Measurements from ENCODE around the gene SNX20. TPM values are rescaled to one million over a fixed set of nuclear protein-coding genes. Genes with fewer than 3 reads are reported as not detected.

SNX20 gene
- total and polyA plus RNA-seq, 10 of the 15 experiments (the other 5 are each of a cell fraction or from before 2014, with no cell fraction given), result 4.6 to 30.8 (median 21.9) TPM

- TF ChIP-seq BCLAF1 (IDR thresholded peaks at IDR 0.05), result no peak
- no peak for TF ChIP-seq ETV6 (conservative IDR thresholded peaks at IDR 0.05 in 1 of 2, IDR thresholded peaks at IDR 0.05 in 1 of 2; ENCODE audit: borderline replicate concordance in 1 of 2, low read depth in 1 of 2)
- TF ChIP-seq ESRRA (IDR thresholded peaks at IDR 0.05; ENCODE audit: low read length), result no peak
- TF ChIP-seq E2F8 (IDR thresholded peaks at IDR 0.05; ENCODE audit: low read depth, partially characterized antibody), result no peak
- TF ChIP-seq MEF2A (IDR thresholded peaks at IDR 0.05; ENCODE audit: insufficient read depth, low read depth, low read length), result no peak
- no peak for TF ChIP-seq IKZF2 (IDR thresholded peaks at IDR 0.05)
- no peak for TF ChIP-seq ZNF622 (IDR thresholded peaks at IDR 0.05)
- TF ChIP-seq CEBPZ (IDR thresholded peaks at IDR 0.05; ENCODE audit: low read depth, low read length), result no peak
- TF ChIP-seq, protein P1, sequence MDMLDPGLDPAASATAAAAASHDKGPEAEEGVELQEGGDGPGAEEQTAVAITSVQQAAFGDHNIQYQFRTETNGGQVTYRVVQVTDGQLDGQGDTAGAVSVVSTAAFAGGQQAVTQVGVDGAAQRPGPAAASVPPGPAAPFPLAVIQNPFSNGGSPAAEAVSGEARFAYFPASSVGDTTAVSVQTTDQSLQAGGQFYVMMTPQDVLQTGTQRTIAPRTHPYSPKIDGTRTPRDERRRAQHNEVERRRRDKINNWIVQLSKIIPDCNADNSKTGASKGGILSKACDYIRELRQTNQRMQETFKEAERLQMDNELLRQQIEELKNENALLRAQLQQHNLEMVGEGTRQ (IDR thresholded peaks at IDR 0.05; ENCODE audit: borderline replicate concordance, low read depth, low read length), result peak; percentile 6; the same call in 1 of the 2 replicates
- no peak for TF ChIP-seq PBX3 (IDR thresholded peaks at IDR 0.05; ENCODE audit: insufficient replicate concordance, low read depth, low read length)
- TF ChIP-seq CHD1 (IDR thresholded peaks at IDR 0.05; ENCODE audit: low read depth, low read length), result no peak
- no peak for TF ChIP-seq CHD4 (IDR thresholded peaks at IDR 0.05)
- TF ChIP-seq MYB (IDR thresholded peaks at IDR 0.05; ENCODE audit: borderline replicate concordance, low read depth, low read length), result no peak
- TF ChIP-seq, protein P2, sequence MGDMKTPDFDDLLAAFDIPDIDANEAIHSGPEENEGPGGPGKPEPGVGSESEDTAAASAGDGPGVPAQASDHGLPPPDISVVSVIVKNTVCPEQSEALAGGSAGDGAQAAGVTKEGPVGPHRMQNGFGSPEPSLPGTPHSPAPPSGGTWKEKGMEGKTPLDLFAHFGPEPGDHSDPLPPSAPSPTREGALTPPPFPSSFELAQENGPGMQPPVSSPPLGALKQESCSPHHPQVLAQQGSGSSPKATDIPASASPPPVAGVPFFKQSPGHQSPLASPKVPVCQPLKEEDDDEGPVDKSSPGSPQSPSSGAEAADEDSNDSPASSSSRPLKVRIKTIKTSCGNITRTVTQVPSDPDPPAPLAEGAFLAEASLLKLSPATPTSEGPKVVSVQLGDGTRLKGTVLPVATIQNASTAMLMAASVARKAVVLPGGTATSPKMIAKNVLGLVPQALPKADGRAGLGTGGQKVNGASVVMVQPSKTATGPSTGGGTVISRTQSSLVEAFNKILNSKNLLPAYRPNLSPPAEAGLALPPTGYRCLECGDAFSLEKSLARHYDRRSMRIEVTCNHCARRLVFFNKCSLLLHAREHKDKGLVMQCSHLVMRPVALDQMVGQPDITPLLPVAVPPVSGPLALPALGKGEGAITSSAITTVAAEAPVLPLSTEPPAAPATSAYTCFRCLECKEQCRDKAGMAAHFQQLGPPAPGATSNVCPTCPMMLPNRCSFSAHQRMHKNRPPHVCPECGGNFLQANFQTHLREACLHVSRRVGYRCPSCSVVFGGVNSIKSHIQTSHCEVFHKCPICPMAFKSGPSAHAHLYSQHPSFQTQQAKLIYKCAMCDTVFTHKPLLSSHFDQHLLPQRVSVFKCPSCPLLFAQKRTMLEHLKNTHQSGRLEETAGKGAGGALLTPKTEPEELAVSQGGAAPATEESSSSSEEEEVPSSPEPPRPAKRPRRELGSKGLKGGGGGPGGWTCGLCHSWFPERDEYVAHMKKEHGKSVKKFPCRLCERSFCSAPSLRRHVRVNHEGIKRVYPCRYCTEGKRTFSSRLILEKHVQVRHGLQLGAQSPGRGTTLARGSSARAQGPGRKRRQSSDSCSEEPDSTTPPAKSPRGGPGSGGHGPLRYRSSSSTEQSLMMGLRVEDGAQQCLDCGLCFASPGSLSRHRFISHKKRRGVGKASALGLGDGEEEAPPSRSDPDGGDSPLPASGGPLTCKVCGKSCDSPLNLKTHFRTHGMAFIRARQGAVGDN (IDR thresholded peaks at IDR 0.05), result no peak; the same call in none of the 2 replicates
These were observed 15.0 kb upstream of the SNX20 start (continued) for GRCh38 chr16:50696126-50696525.

All from GM12878 (cell line).